Loucy (cell line): ENCODE results near the gene C16orf74.

Experiments
- CTCF ChIP-seq: fragments of 200-600 bp; sonication (generic); conservative IDR thresholded peaks from 2 replicates; pipeline ENCODE4 v1.5.1; 2014; ENCODE audit warnings: mild to moderate bottlenecking, antibody characterized with exemption, low read length
- EZH2phosphoT487 ChIP-seq: fragments of 200-600 bp; IDR thresholded peaks from 2 replicates; pipeline ENCODE4 v1.6.1; 2018; ENCODE audit warnings: antibody characterized with exemption, mild to moderate bottlenecking, moderate library complexity, borderline replicate concordance

- TF ChIP-seq CTCF (no peak), EZH2phosphoT487 (no peak)
Measured at GRCh38 chr16:85784813-85785212, 33.9 kb upstream of the C16orf74 start.
